WERI-Rb-1 (cell line): ENCODE measurements around the gene SAMHD1.

Experiments used
- DNase-seq: peaks from one replicate; pipeline ENCODE4 v3.0.0-alpha.2; 2020
- H3K27ac ChIP-seq: fragments of 250-450 bp; sonication (Bioruptor Pico); 2 replicates; pipeline ENCODE4 v1.5.1; 2020; ENCODE audit warnings: mild to moderate bottlenecking, moderate library complexity
- H3K27me3 ChIP-seq: fragments of 250-450 bp; sonication (Bioruptor Pico); 2 replicates; pipeline ENCODE4 v1.5.1; 2021; ENCODE audit warnings: mild to moderate bottlenecking, low read depth, moderate library complexity; ENCODE audit not compliant: insufficient read depth, severe bottlenecking
- H3K36me3 ChIP-seq: fragments of 250-450 bp; sonication (Bioruptor Pico); 2 replicates; pipeline ENCODE4 v1.5.1; 2020; ENCODE audit warnings: mild to moderate bottlenecking, moderate library complexity
- H3K4me3 ChIP-seq: 2 replicates; pipeline ENCODE4 v1.5.1; 2011; ENCODE audit warnings: low read depth, mild to moderate bottlenecking, control low read depth, low read length
- H3K9me3 ChIP-seq: fragments of 250-450 bp; sonication (Bioruptor Pico); 2 replicates; pipeline ENCODE4 v1.5.1; 2021; ENCODE audit warnings: mild to moderate bottlenecking, moderate library complexity; ENCODE audit not compliant: severe bottlenecking
- CTCF ChIP-seq: IDR thresholded peaks from 2 replicates; pipeline ENCODE4 v1.5.1; 2011; ENCODE audit warnings: low read depth, mild to moderate bottlenecking, control low read depth, inconsistent platforms, low read length

Gene SAMHD1

GRCh38 chr20:36886859-36887751 is 64.4 kb downstream of the SAMHD1 start:
- H3K27ac ChIP-seq: peak overlapping the region; percentile 62
- peak; percentile 94 for TF ChIP-seq CTCF
- H3K9me3 ChIP-seq: no peaks in the 10 kb centered on the region
- peak; percentile 92 for DNase-seq
- H3K27me3 ChIP-seq: no peaks in the 10 kb centered on the region
- H3K36me3 ChIP-seq: no peaks in the 10 kb centered on the region
- H3K4me3 ChIP-seq: peak overlapping the region; percentile 32

GRCh38 chr20:36885356-36885755 is 66.2 kb downstream of the SAMHD1 start:
- Histone ChIP-seq H3K36me3 (no peaks in the 10 kb centered on the region), H3K4me3 (no peak overlapping the region), H3K9me3 (no peaks in the 10 kb centered on the region), H3K27ac (no peak overlapping the region), H3K27me3 (no peaks in the 10 kb centered on the region)
- peak; percentile 28 for TF ChIP-seq CTCF
- DNase-seq: no peak

GRCh38 chr20:36883977-36884535 is 67.5 kb downstream of the SAMHD1 start:
- Histone ChIP-seq H3K4me3 (no peak overlapping the region), H3K27ac (no peak overlapping the region), H3K27me3 (no peaks in the 10 kb centered on the region), H3K36me3 (no peaks in the 10 kb centered on the region), H3K9me3 (no peaks in the 10 kb centered on the region)
- no peak for TF ChIP-seq CTCF
- no peak for DNase-seq

- no peaks in the 10 kb centered on the region for H3K9me3 ChIP-seq
- no peak overlapping the region for H3K4me3 ChIP-seq
- H3K27me3 ChIP-seq: no peaks in the 10 kb centered on the region
- no peak for TF ChIP-seq CTCF
- H3K27ac ChIP-seq: no peak overlapping the region
- no peaks in the 10 kb centered on the region for H3K36me3 ChIP-seq
- DNase-seq: no peak
Observed at GRCh38 chr20:36881888-36882287, 69.6 kb downstream of the SAMHD1 start.

GRCh38 chr20:36881331-36881730 is 70.2 kb downstream of the SAMHD1 start:
- Histone ChIP-seq H3K4me3 (no peak overlapping the region), H3K27ac (no peak overlapping the region), H3K9me3 (no peaks in the 10 kb centered on the region), H3K36me3 (no peaks in the 10 kb centered on the region), H3K27me3 (no peaks in the 10 kb centered on the region)
- no peak for DNase-seq
- TF ChIP-seq CTCF: no peak
